ENCODE results near the gene EME1.
"Not testable (repeated sequence)": the region's sequence is repeated elsewhere in the genome, so short reads cannot be mapped to it uniquely, and the experiment has no call there.

GRCh38 chr17:50405351-50405750 lies 32.3 kb downstream of the EME1 start:
- TF ChIP-seq POLR2AphosphoS5, POLR2A, EP300 (IDR thresholded peaks at IDR 0.05): not testable (repeated sequence)

Data from upper lobe of left lung (tissue), 4 donors.